Loucy (cell line): ENCODE results near the gene SLC35F3.

Experiments used
- EZH2phosphoT487 ChIP-seq: fragments of 200-600 bp; IDR thresholded peaks from 2 replicates; pipeline ENCODE4 v1.6.1; 2018; ENCODE audit warnings: antibody characterized with exemption, mild to moderate bottlenecking, moderate library complexity, borderline replicate concordance
- TF ChIP-seq, protein P1 (sequence below): fragments of 200-600 bp; sonication (generic); conservative IDR thresholded peaks from 2 replicates; pipeline ENCODE4 v1.5.1; 2014; ENCODE audit warnings: mild to moderate bottlenecking, antibody characterized with exemption, low read length

DNA sequence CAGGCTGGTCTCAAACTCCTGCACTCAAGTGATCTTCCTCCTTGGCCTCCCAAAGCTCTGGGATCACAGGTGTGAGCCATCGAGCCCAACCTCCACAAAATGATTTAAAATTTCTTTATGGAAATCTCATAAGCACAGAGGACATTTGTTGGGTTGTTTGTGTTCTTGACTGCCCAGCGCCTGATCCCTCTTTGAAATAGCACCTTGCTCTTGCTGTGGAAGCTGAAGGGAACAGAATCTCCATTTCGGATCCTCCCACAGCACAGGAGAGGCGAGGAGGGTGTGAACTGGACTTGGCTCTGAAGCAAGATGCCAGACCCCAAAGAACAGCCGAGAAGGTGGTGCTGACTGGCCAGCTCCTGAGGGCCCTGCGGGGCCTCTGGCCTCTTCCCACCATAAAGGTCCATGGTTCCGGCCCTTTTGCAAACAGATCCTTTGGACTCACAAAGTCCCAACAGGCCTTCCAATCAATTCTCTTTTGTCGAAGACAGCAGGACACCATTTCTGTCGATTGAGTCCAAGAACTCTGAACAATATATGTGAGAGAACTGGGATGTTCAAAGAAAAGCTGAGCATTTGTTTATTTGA lies 423.2 kb downstream of the SLC35F3 start:
- TF ChIP-seq, protein P1, sequence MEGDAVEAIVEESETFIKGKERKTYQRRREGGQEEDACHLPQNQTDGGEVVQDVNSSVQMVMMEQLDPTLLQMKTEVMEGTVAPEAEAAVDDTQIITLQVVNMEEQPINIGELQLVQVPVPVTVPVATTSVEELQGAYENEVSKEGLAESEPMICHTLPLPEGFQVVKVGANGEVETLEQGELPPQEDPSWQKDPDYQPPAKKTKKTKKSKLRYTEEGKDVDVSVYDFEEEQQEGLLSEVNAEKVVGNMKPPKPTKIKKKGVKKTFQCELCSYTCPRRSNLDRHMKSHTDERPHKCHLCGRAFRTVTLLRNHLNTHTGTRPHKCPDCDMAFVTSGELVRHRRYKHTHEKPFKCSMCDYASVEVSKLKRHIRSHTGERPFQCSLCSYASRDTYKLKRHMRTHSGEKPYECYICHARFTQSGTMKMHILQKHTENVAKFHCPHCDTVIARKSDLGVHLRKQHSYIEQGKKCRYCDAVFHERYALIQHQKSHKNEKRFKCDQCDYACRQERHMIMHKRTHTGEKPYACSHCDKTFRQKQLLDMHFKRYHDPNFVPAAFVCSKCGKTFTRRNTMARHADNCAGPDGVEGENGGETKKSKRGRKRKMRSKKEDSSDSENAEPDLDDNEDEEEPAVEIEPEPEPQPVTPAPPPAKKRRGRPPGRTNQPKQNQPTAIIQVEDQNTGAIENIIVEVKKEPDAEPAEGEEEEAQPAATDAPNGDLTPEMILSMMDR = no peak
- no peak for TF ChIP-seq EZH2phosphoT487
